DMS 273 (cell line): ENCODE results near the gene COL5A1.
A peak's percentile ranks its signal among the peaks of the same experiment; 100 is the strongest.
"Not testable (repeated sequence)": the region's sequence is repeated elsewhere in the genome, so short reads cannot be mapped to it uniquely, and the experiment has no call there.

ENCODE experiments used
- DNase-seq: peaks from one replicate; lab custom pipeline; 2025; ENCODE audit not compliant: unreplicated experiment; lab: John Stamatoyannopoulos, UW

Gene COL5A1

DNA sequence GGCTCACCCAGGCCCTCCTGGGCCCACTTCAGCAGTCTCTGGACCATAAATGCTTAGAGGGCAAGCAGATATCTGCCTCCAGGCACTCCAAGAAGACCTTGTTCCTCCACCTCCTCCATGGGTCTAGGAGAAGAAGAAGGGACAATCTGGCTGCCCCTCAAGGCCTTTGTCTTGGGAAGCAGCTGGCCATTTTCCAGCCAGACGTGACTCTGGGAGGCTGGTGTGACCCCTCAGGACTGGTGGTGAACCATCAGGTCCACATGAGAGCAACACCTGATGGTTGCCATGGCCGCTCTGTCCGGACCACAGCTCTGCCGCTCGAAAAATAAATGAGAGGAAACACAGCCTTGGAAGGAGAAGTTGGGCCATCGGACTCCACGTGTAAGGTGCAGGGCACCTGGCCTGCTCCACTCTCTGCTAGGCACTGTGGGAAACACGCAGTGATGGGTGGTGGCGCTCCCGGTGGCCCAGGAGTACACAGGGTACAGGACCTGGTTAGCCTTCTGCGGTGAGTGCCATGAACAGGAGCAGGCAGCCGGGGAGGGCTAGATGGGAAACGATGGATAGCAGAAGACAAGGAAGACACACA, 3.0 kb upstream of the COL5A1 start:
- no peak for DNase-seq

DNA sequence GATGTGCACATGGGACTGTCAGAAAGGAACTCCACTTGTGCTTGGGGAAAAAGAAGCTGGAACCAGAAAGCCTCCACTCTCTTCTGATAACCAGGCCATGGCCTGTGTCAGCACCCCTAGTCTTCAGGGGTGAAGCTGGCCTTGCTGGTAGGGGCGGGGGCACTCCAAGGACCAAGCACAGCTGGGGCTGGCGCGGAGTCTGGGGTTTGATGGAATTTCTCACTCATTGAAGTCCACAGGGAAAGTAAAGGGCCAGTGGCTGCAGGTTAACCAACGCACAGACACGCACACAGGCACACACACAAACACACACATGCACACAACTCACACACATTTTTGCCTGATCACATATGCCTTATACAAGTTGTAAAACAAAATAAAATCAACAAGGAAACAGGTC, 1.6 kb upstream of the COL5A1 start:
- no peak for DNase-seq

DNA sequence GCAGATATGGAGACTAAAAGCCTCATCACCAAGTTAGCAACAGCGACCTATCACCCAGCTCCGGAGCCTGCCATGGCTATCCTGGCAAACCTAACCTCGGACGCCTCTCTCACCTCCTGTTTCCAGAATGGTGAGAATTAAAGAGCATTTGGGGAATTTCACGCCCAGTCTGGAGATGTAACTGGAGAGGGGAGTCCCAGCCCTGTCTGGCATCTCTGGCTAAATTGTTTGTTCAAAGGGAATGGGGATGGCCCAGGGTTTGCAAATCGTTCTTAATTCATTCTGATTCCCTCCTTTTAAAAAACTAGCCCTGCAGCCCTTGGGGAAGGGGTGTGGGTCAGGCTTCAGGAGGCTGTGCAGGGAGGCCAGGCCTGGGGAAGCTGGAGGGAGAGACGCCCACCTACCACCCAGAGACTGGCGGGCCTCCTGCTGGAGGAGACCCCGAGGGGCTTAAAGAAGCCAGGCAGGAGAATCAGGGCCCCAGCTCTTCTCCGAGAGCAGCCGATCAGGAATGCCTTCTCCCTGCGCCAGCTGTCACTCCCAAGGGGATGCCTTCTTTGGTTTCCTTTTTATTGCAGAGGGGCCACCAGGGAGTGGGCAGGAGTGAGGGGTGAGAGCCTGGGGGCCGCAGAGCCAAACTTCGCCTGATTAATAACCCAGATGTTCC, 964 bp upstream of the COL5A1 start:
- DNase-seq: peak; percentile 53

DNA sequence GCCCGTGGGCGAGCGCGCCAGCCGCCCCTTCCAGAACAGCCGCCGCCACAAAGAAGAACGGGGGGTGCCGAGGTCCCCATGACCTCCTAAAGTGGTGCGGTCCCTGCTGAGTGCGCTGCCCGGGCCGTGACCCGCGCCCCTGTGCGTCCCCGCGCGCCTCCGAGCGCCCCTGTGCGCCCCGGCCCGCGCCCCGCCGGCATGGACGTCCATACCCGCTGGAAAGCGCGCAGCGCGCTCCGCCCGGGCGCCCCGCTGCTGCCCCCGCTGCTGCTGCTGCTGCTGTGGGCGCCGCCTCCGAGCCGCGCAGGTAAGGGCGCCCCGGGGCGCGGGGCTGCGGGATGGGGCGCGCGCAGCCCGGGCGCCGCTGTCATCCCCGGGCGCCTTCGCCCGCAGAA, 384 bp downstream of the COL5A1 start:
- DNase-seq: peak; percentile 38

DNA sequence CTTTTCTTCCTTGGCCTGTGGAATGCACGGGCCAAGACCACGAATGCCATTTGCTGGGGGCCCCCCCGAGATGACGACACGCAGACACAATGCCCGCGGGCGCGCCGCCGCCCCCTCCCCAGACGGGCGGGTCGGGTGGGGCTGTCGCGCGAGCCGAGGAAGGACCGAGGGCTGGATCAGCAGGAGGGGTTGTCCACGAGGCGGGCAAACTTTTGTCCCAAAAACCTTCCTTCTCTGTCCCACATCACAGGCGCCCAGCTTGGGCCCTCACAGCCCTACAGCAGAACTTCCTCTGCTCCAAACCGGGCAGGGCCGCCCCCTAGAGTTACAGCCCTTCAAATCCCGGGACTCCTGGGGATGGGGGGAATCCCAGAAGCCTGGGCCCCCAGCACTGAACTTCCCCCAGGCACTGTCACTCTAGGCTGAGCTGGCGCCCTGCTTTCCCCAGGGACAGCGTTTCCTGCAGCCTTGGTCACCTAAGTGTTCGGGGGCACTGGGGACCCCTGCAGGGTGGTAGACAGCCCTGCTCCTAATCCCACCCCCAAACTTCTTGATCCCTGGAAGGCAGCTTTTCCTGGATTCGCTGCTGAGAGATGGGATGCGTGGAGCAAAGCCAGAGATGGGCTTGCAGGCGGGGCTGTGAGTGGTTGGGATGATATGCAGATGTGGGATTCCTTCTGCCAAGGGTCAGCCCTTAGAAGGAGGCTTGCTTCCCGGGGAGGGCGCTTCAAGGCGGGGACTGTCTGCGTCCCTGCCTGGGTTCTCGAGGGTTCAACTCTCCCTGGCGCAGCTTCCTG, 980 bp downstream of the COL5A1 start:
- DNase-seq: peak; percentile 47

DNA sequence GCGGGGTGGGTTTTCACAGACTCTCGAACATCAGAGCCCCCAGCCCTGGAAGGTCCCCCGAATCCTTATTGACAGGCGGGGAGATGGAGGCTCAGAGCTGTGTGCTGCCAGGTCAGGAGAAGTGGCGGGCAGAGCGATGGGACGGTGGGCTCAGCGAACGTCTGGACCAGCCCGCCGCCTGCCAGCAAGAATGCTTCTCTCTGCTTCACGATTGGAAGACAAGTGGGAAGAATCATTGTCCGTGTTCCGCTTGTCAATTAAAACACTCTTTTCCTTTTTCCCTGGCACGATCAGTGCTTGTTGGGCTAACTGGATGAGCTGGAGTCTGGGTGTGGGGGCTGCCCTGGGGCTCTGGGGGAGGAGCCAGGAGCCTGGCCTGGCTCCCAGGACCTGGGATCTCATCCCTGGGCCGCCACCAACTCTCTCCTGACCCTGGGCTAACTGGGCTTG, 1.6 kb downstream of the COL5A1 start:
- DNase-seq: no peak

DNA sequence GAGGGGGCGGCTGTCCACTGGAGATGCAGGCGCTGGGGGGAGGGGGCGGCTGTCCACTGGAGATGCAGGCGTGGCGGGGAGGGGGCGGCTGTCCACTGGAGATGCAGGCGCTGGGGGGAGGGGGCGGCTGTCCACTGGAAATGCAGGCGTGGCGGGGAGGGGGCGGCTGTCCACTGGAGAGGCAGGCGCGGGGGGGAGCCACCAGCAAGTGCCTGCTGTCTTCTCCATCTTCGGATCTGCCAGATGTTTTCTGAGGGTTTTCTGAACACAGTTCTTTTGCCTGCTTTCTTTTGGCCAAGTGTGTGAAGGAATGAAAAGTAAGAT, 2.8 kb downstream of the COL5A1 start:
- not testable (repeated sequence) for DNase-seq

DNA sequence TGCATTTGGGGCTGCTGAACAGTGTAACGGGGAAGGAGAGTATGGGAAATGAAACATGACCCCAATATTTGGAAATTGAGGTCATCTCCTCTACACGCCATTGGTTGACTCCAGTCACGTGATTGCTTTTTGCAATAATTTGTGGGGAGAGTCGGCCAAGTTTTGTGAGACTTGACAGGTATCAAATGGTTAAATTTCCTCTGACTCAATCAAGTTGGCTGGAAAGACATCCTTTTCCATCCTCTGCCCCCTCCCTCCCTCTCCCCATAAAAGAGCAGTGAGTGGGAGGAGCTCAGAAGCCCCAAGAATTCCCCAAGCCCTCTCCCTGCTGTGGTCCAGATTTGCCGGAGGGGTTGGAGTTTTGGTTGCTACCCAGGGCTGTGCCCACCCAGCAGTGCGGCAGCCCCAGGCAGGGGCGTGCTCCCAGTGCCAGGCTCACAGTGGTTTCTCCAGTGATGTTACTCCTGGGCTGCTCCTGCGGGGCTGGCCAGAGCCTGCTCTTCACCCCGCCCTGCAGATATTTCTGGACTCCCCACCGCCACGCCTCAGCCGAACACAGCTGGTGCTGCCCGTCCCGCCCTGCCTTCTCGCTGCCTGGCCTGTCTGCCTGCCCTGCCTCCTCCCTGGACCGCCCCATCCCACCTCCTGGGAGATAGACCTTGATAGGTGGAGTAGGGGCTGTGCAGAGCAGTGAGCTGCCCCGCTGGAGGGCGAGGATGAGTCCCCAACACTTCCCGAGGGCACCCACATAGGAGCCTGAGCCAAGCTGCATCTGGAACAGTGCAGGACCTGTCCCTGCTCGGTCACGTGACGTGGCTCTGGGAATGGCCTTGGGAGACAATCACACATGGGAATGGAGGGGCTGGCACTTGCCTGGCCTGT, 3.4 kb downstream of the COL5A1 start:
- peak; percentile 78 for DNase-seq

DNA sequence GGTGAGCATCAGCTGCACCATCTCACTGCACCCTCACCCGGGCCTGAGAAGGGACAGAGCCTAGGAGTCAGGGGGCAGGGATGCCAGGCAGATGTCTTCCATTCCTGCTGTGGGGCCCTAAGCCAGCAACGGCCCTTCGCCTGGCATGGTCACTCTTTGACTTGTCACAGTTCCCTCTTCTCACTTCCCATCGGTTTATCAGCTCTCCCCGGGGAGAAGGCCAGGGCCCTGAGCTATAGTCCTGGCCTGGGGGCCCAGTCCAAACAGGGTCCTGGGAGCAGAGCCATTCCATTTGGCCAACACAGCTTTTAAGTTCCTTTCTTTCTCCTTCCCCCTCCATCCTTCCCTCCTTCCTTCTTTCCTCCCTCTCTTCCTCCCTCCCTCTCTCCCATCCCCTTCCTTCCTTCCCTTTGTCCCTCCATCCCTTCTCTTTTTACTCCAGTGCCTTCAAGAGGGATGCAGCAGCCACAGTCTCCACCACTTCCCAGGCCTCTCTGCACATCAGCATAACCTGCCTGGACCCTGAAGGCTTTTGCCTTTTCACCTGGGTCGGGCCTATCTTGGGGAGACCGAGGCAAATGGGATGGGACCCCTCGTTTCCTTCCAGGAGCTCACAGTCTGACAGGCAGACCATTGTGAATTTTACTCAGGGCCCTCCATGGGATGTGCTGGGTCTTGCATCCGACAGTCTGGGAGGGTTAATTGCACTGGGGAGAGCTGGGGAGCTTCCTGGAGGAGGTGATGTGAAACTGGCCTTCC, 4.2 kb downstream of the COL5A1 start:
- DNase-seq: no peak

DNA sequence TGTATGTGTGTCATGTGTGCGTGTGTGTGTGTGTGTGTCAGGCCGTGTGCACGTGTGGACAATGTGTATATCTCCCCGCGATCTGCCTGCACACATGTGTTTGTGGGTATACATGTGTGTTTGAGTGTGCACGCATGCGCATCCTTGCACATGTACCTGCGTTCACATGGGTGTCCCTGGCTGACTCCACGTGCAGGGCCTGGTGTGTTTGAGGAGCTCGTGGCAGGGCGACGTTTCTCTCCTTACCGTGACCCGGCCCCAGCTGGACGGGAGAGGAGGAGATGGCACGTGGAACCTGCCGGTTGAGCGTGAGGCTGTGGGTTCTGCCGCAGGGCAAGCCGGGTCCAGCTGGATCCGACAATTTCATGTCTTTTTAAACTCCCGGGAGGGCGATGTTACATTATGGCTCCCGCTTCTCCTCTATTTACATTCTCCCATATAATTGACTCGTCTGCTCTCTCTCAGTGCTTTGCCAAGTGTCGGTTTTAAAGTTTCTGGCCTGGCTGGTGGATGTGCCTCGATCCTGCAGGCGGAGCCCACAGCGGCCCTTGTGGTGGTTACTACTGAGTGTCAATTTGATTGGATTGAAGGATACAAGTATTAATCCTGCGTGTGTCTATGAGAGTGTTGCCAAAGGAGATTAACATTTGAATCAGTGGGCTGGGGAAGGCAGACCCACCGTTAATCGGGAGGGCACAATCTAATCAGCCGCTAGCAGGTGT, 5.9 kb downstream of the COL5A1 start:
- no peak for DNase-seq

DNA sequence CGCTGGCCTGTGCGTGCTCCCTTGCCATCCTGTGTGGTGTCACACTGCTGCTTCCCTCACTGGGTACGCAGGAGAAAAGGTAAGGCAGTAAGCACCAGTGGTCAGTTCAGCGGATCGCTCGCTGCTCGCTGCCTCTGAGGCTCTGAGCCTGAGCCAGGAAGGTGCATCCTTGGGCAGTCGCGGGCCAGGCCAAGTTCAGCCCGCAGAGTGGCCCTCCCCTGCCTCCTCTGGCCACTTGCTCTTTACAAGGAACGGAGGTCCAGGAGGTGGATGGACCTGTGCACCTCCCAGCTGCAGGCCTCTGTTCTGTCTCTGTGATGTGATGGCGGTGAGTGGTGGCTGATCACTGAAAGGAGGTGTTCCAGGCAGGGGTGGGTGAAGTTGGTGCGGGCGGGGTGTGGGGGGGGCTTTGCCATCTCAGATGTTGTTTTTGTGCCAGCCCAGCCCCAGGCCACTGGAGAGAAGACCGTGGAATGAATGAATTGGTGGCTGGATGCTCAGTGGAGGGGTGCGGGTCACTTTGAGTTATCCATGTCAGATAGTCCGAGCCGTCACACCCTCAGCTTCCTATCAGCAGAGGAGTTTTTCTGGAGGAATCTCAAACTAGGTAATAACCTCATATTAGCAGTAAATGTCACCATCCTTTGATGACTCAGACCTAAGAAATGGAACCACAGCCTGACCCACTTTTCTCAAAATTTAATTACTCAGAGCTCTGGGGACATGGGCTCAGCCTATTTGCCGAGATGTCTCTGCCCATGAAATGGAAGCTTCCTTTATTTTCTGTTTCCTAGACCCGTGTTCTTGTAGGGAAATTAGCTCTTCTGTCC, 7.3 kb downstream of the COL5A1 start:
- DNase-seq: no peak

DNA sequence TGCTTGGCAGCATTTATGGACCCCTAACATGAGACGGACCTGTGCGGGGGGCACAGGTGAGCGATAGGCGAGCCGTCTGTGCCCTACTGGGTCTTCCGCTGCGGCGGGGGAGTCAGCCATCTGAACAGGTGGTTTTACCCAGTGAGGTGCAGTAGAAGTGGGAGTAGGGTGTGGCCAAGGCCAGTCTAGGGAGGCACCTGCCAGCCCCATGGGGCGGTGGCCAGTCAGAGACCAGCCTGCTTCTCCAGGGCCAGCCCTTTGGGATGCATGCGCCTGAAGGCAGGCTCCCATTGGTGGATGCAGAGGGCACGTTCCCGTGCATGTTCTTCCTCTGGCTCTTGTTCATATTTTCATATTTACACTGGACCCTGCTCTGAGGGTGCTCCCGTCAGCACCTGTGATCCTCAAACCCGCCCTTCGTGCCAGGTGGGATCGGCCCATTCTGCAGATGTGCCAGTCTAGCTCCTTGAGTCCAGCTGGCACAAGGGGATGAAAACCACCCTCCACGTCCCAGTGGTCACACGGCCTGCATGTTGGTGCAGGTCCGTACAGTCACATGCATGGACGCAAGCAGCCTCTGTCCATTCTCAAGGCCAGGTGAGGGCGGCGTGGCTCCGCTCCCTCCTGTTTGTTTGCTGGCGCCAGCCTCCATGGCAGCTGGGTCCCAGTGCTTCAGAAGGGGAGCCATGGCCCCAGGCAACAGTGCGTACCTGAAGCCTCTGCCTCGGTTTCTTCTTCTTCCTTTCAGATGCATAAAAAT, 9.0 kb downstream of the COL5A1 start:
- DNase-seq: no peak

DNA sequence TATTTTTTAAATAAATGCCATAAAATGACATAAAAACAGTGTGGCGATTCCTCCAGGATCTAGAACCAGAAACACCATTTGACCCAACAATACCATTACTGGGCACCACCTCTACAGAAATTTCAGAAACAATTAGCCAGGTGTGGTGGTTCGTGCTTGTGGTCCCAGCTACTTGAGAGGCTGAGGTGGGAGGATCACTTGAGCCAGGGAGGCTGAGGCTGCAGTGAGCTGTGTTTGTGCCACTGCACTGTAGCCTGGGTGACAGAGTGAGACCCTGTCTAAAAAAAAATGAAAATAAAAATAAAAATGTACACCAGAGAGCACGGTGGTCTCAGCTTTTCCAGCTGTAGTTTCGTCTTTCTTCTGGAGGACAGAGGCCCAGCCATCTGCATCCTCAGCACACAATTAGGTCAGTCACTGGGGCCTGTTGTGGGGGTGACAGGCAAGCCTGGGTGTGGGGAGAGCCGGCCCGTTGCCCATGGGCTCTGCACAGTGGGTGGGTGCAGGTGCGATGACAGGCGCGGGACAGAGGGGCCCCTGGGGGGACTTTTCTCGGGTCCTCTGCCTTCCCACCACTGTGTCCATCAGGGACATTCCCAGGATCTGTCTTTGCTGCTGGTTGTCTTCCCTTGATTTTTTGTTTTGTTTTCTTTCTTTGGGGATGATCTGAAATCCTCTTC, 9.8 kb downstream of the COL5A1 start:
- DNase-seq: no peak

DNA sequence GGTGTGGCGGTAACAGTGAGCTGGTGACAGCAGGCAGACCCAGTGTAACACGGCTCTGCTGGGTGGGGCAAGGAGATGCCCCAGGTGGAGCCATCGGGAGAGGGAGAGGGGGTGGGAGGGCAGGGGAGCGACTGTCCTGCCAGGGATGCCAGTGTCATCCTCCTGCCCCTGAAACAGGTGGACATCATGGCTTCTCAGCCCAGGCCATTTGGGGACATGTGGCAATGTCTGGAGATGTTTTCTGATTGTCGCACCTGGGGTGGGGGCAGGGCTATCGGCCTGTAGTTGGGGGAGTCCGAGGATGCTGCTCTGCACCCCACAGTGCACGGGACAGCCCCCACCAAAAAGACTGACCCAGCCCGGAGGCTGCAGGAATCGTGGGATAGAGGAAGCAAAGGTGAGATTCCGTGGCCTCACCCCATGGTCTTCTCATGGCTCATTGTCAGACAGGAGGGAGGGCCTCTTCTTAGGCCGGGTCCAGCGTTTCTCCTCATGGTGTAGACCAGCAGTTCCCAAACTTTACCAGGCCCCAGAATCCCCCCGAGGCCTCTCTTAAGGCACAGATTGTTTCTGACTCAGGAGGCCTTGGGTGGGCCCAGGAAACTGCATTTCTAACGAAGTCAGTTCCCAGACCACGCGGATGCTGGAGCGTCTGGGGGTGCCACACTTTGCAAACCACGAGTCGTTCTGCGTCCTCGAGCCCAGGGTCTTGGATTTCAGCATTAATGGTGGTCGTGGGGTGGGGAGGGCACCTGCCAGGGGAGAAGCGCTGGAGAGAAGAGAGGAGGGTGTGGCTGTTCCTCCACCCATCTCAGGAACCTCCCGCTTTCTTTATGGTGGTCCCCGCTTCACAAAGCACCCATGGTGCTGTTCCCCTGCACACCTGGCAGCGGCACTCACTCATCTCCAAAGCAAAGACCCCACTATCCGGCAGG, 11.0 kb downstream of the COL5A1 start:
- no peak for DNase-seq

DNA sequence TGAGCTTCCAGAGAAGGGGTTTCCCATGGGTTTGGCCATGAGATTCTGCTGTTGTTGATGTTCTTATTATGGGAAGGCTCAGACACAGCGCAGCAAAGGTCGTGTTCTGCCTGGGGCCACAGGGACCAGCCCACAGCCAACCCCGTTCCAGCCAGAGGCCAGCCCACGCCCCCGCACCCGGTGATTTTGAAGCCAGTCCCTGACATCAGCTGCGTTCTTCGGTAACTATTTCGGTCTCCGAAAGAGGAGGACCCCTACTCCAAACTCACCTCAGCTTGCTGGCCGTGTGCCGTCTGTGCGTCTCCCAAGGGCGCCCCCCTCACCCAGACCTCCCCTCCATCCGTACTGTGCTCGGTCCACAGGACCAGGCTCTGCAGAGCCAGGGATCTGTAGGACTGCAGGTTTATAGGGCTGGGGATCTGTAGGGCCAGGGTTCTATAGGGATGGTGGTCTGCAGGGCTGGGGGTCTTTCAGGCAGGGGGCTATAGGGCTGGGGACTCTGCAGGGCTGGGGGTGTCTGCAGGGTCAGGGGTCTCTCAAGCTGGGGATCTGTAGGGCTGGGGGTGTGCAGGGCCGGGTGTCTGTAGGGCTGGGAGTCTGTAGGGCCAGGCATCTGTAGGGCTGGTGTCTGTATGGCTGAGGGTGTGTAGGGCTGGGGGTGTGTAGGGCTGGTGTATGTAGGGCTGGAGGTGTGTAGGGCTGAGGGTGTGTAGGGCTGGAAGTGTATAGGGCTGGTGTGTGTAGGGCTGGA, 11.8 kb downstream of the COL5A1 start:
- no peak for DNase-seq

DNA sequence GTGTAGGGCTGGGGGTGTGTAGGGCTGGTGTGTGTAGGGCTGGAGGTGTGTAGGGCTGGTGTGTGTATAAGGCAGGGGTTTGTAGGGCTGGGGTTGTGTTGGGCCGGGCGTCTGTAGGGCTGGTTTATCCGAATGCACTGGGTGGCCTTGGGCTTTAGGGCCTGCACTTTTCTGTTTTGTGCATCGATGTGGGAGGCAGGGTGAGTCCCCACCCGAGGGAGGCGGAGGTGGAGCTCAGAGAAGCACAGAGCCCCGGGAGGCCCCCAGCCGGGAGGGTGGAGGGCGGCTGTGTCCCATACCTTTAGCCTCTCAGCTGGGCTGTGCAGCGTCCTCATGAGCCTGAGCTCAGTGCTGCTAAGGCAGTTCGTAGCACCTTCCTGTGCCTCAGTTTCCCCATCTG, 13.5 kb downstream of the COL5A1 start:
- DNase-seq: no peak
